ENCODE measurements around the gene USP32.
A peak's percentile ranks its signal among the peaks of the same experiment; 100 is the strongest.
"Not testable (repeated sequence)": the region's sequence is repeated elsewhere in the genome, so short reads cannot be mapped to it uniquely, and the experiment has no call there.

The USP32 gene

DNA sequence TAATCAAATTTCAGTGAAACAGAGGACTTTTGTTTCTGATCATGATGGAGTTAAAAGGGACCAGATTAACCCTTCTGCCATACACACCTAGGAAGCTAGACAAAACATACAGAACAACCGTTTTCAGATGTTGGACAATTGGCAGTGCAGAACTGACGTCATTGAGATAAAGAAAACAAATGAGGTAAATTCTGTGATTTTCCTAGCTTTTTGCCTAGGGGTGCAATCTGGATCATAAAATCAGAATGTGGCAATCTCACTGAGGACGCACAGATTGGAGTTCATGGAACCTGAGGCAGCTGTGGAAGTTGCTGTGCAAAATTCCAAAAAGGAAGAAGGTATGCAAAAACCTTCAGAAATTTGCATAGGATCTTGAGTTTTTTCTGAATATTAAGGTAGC lies 15.0 kb upstream of the USP32 start:
- no peak for DNase-seq

DNA sequence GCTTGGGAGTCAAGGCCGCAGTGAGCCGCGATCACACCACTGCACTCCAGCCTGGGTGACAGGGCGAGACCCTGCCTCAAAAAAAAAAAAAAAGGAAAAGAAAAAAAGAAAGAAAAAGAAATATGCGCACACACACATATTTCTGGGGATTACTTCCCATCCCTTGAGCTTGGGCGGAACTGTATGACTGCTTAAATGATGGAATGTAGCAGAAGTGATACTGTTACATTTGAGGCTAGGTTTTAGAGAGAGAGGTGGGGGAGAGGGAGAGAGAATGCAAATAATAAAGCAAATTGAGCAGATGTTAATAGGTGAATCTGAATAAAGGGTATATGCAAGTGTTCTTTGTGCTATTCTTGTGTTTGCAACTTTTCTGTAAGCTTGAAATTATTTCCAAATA lies 12.0 kb upstream of the USP32 start:
- no peak for DNase-seq

DNA sequence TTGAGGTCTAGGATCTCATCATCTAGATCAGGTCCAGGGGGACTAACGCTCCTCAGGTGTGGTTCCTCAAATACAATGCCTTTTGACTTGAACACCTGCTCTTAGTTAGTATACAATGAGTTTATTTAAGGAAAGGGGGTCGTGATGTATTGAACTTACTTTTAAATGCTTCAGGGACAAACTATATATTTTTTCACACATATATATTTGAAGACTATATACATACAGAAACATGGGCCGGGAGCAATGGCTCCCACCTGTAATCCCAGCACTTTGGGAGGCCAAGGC lies 11.5 kb upstream of the USP32 start:
- DNase-seq, result no peak

DNA sequence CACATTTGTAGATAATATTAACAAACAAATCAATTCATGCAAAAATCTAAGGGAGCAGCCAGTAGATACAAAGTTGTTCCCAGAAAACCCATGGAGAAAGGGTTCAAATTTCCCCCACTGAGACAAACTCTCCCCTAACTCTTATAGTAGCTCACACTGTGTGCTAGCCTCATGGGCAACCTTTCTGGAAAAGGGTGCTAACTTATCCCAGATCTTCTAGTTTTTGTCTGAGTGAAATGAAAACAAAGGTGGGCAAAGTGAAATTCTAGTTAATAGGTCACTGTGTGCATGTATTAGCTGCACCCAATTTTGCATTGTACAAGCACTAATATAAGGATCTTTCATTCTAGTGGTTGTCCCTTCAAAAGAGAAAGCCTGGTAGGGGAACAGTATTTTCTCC lies 9.9 kb upstream of the USP32 start:
- no peak for DNase-seq

DNA sequence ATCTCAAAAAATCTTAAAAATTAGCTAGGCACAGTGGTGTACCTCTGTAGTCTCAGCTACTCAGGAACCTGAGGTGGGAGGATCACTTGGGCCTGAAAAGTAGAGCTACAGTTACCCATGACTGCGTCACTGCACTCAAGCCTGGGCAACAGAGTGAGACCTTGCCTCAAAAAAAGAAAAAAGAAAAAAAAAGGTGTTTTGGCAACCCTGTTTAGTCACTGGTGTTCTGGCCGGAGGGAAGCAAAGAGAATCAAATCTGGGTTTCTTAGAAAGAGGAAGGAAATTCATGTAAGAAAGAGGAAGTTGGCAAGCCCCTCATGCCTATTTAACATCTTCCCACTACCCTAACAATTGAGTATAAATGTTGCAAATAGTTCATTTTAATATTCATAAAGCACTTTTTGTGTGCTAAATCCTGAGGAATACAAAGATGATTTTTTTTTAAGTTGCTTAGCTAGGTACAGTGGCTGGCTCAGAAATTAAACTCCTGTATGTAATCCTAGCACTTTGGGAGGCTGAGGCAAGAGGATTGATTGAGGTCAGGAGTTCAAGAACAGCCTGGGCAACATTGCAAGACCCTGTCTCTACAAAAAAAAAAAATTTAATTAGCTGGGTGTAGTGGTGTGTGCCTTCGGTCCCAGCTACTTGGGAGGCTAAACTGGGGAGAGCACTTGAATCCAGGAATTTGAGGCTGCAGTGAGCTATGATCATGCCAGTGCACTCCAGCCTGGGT lies 6.5 kb upstream of the USP32 start:
- no peak for DNase-seq

DNA sequence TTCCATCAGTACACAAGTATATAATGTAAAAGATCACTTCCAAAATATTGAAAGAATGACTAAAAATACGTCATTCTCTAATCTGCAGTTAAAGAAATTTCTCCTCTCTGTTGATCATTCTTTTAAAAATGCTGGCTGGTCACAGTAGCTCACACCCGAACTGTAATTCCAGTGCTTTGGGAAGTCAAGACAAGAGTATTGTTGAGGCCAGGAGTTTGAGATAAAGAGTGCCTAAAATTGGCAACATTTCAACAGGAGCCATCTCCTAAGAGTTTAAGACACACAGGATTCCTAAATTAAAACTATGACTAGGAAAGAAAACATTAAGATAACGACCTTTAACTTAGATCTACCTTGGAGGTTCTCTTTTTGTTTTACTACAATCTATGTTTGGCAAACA lies 4.5 kb upstream of the USP32 start:
- DNase-seq, result no peak

DNA sequence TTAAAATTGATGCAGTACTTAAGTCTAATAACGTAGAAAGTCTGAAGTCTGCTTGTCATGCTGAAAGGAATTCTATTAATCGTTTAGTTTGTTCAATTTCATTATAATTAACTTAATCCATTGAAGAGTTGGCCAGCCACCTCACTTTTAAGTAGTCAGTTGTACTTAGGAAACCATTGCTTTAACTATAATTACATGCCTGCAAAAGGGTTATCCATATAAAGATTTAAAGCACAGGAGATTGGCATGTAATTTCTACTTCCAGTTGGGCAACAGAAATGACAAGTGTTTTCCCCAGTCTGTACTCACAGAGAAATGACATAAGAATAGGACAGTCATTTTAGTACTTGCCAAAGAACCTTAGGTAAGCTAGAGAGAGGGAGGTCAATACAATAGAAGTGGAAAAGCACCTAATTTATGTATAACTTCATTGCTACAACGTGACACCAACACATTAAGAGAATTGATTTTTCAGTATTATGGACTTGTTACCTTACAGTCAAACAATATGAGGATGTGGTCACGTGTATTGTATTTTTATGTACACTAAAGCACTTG lies 3.7 kb upstream of the USP32 start:
- DNase-seq, result no peak

DNA sequence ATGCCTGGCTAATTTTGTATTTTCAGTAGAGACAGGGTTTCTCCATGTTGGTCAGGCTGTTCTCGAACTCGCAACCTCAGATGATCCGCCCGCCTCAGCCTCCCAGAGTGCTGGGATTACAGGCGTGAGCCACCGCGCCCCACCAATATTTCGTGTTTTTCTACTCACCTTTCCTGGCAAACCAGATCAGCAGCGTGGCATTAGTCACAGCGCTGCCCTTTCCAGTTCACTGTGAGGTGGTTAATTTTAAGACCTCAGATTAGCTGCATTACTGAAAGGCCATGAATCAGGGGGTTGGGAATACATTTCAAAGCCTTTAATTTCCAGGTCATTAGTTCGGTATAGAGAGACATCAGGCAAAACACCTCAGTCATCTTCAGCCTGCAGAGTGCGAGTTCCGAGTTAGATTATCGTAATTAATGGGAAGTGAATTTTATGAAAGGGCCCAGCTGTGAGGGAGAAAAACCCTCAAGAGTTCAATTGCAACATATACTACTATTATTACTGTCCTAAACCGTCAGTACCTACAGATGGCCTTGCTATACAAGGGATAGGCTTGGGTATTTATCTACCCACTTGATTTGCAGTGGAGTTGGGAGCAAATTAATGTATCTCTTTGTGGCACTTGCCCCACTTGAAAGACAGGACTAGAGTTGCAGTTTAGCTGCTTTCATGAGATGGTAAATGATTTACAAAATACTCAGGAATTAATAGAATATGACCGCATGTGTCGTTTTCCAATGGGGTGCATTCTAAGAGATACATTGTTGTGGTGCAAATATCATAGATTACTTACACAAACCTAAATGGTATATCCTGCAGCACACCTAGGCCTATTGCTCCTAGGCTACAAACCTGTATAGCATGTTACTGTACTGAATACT lies 2.1 kb upstream of the USP32 start:
- DNase-seq, result peak; percentile 17

DNA sequence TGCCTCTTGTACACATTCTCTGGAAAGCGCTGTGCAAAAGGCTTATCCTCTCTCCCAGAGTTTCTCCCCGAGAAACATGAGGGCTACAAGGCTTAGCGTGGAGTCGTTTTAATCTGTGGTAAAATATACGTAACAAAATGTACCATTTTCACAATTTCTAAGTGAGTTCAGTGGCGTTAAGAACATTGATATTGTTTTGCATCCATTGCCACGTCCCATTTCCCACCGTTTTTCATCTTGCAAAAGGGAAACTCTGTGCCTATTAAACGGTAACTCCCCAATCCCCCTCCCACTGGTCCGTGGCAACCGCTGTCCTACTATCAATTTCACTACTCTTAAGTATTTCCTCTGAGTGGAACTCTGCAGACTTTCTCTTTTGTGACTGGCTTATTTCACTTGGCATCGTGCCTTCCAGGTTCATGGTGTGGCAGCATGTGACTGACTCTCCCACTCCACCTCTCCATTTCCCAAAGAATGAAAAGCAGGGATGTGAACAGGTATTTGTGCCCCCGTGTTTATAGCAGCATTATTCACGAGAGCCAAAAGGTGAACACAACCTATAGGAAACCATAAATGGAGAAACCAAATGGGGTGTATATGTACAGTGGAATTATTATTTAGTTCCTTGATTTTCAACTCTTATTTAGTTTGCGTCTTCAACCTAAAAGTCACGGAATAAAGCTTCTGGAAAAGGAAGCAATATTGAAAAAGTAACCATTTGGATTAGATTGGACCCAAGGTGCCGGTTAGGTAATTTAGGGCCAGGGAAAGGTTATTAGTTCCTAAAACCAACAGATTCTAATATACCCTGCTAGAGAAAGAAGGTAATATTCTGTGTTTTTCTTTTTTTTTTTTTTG lies 1.1 kb upstream of the USP32 start:
- peak; percentile 63 for DNase-seq

DNA sequence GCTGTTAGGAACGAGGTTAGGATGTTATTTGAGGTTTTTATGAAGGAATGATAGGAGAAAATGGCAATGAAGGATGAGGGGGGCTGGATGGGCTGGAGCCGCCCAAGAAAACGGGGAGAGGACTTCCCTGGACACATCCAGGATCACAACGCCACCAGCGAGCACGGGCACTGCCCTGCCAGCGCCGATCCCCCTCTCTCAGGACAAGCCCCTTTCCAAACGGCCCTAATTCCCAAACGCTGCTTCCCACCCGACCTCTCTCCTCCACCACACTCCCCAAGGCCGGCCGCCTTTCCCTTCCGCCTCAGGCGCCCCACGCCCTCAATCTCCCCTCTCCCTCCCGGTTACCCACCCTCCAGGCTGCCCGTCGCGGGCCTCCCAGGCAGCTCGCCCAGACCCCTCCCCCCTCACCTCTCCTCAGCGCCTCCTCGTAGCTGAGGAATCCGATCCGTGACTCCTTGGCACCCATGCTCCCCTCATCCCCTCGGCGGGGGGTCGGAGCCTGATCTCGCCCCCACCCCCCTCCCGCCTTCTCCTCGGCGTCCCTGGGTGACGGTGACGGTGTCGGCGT lies 377 bp downstream of the USP32 start:
- DNase-seq, result peak; percentile 81

DNA sequence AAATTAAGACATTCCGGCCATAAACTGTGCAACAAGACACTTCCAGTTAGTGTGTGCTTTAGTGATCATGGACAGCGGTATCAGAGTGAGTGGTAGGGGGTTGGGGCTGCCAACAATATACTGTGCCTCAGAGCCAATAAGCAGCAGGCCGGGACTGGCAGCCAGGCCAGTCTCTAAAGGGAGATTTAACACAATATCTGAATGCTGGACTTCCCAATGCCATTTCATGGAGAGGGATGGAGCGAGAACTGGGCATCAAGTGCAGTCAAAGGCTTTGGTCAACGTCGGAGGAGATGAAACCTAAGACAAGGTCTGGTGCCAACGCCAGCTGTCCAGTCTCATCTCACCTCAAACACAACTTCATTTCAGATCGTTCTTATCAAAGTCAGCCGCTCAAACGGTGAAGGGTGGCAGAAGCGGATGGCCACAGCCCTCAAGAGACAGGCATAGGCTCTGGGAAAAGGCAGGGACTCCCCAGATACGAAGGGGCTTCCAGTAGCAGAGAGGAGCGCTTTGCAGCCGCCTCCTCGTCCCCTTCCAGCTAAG lies 935 bp downstream of the USP32 start:
- peak; percentile 41 for DNase-seq

DNA sequence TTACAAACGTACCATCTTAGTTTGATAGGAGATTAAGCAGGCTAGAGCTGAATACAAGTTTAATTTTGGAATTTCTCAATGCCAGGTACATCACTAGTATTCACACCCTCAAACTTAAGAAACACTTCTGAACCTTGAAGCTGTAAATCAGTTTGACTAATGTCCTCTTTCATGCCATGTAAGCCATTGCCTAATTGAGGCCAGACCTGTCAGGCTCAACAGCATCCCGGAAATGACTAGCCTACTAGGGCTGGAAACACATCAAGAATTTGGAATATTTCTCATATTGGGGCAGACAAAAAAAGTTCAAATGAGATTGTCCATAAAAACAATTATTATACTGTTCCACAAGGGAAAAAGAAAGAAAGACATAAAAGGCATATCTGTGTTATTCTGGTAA lies 1.7 kb downstream of the USP32 start:
- DNase-seq, result no peak

DNA sequence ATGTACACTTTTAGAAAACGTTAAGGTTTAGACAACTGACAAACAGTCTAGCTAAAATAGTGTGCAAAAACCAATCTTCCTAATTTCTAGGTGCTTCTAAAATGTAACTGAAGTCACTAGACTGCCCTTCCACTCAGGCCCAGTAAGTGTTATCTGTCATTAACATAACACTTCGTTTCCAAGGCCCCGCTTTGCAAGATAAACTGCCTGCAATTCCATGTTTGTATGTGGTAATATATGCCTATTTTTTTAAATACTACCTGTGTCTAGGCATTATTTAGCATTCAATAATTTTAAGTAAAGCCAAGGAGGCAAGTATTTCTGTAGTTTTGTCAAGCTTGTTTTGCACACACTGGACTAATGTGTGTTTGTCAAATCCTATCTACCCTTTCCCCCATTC lies 3.2 kb downstream of the USP32 start:
- DNase-seq, result no peak

DNA sequence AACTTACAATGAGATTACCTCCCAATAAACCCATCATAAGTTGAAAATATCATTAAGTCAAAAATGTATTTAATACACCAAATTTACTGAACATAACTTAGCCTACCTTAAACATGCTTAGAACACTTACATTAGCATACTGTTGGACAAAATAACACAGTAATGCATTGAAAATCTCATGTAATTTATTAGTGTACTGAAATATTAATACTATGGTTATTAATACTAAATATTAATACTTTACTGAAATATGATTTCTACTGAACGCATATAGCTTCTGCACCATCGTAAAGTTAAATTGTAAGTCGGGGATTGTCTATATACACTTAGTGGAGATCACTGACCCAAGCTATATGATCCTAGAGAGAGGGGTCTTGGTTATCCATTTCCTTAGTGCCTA lies 4.3 kb downstream of the USP32 start:
- DNase-seq, result no peak

DNA sequence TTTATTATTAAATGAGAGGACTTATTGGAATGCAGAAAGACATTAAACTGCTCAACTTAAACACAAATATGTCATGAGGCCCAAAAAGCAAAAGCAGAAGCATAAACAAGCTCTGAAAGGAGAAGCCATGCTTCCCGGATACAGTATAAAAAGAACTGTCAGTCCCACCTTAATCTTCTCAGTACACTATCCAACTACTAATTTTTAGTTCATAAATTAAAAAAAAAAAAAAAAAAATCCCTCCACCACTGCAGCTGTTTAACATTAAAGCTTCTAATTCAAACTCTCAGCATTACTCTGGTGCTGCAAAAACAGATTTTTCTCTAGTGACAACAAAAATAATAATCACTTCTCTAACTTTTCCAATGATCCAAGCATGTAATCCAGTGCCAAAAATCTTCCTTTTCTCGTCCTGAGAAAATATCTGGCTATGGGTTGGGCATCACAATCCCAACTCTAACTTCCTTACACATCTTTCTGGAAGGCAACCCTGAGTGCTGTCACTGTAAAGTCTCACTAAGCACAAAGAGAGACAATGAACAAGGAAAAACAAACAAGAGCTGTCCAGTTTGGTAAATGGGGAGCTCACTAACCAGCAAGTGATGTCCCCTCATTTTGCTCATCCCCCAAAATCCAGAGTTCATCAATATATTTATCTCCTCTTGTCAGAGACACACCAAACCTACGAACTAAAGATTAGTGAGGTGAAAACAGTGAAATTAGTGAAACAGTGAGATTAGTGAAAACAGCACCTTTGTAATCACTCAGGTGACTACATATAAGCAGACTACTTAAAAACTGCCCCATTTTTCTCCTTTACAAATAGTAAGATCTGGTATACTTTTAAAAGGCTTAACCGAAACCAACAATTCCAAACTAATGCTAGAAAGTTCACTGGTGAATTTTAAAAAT lies 5.5 kb downstream of the USP32 start:
- DNase-seq, result no peak

DNA sequence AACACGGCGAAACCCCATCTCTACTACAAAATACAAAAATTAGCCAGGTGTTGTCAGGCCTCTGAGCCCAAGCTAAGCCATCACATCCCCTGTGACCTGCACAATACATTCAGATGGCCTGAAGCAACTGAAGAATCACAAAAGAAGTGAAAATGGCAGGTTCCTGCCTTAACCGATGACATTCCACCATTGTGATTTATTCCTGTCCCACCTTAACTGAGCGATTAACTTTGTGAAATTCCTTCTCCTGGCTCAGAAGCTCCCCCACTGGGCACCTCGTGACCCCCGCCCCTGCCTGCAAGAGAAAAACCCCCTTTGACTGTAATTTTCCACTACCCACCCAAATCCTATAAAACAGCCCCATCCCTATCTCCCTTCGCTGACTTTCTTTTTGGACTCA lies 7.0 kb downstream of the USP32 start:
- not testable (repeated sequence) for DNase-seq

DNA sequence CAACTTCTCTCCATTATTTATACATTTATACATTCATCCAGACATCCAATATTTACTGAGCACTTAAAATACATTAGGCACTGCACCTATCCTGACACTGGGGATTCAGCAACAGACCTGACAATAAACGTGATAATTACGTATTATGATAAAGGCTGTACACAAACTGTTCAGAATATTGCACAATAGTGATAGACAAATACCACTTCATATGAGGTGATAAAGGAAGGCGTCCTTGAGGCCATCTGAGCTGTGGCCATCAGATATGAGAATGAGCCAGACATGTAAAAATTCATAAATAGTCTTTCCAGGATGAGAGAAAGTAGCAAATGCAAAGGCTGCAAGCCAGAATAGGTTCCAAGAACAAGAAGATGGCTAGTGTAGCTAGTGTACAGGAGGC lies 8.6 kb downstream of the USP32 start:
- peak; percentile 28 for DNase-seq

DNA sequence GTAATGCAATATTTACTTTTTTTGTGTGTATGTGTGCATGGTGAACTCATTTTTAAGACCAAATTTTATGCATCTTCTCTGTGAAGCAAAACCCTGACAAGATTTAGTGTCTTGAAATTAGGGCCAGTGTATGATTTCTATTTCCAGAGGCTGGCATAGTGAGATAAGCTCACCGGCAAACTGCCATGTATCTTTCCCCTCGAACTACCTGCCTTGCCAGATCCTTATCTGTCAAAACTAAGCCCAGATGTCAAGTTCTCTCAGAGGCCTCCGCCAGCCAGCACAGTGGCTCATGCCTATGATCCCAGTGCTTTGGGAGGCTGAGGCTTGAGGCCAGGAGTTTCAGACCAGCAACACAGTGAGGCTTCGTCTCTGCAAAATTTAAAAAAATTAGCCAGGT lies 10.0 kb downstream of the USP32 start:
- DNase-seq, result no peak

DNA sequence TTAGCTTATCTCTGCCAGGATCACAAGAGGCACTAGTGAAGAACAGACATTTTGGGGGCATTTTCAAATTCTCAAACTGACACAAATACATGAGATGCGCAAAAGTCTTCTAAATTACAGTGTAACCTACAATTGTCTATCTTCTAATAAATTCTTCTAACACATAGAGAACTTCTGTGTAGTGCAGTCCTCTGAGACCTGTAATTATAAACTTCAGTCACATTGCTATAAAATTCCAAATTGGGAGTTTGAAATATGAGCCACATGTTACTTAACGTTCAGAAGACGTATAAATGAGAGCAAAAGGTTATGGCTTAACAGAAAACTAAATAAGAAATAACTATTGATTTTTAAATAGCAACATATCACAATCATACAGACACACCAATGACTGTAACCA lies 12.5 kb downstream of the USP32 start:
- not testable (repeated sequence) for DNase-seq

DNA sequence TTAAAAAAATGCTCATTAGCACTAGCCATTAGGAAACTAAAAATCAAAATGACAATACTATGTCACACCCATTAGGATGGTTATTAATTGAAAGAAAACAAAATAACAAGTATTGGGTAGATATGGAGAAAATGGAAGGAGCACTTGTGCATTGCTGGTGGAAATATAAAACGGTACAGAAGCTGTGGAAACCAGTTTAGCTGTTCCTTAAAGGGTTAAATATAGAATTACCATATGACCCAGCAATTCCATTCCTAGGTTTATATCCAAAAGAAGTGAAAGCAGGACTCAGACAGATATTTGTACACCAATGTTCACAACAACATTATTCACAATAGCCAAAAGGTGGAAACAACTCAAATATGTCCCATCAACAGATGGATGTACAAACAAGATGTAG lies 13.7 kb downstream of the USP32 start:
- not testable (repeated sequence) for DNase-seq

DNA sequence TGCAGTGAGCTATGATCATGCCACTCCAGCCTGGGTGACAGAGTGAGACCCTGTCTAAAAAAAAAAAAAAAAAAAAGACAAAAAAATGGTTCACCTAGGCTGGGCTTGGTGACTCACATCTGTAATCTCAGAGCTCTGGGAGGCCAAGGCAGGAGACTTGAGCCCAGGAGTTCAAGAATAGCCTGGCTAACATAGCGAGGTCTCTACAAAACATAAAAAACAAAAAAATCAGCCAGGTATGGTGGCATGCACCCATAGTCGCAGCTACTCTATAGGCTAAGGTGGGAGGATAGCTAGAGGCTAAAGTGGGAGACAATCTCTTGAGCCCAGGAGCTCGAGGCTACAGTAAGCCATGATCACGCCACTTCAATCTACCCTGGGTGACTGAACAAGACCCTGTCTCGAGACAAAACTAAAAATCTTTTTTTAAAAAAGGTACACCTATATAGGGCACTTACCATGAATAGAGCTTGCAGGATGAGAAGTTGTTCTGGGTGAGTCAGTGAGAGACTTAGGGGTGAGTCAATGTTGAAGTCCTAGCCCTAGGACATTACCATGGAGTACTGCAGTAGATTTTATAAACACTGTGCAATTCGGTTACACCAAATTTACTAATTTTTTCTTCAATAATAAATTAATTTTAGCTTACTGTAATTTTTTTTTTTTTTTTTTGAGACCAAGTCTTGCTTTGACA lies 19.0 kb downstream of the USP32 start:
- peak; percentile 1 for DNase-seq
